Measurements from ENCODE around the gene TMEM74B. TPM values are rescaled to one million over a fixed set of nuclear protein-coding genes. Genes with fewer than 3 reads are reported as not detected.

Gene TMEM74B
- total and polyA plus RNA-seq, 2 of the 8 experiments (the other 6 are each of a cell fraction or from before 2014, with no cell fraction given) = 4.0 to 6.4 TPM

DNA sequence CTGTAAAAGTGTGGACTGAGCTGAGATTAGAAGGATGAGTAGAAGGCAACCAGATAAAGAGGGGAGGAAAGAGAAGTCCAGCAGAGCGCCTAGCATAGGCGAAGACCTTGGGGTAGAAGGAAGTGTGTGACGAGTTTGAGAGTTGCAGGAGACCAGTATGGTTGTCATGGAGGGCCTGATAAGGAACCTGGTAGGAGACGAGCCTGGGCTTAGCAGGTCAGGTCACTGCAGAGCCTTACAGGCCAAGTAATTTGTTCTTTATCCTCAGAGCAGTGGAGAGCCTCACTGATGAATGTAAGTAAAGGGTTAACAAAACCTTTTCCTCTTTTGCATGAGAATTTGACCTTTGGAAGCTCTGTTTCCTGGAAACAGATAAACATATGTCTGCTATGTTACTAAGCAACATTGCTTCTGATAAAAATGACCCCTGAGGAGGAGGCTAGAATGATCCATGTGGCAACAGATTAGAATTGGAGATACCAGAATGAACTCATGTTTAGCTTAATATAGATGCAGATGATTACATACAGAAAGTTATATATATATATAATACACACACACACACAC is 2.9 kb upstream of the TMEM74B start (continued):
- no peak for TF ChIP-seq KDM4A (IDR thresholded peaks at IDR 0.05; ENCODE audit: low read depth, low read length, severe bottlenecking)
- TF ChIP-seq GABPA (IDR thresholded peaks at IDR 0.05; ENCODE audit: borderline replicate concordance, insufficient read depth, low read length) = no peak
- no peak for TF ChIP-seq ZNF274 (IDR thresholded peaks at IDR 0.05; ENCODE audit: borderline replicate concordance, extremely low read depth, low read length)
- TF ChIP-seq TBP (IDR thresholded peaks at IDR 0.05; ENCODE audit: low read depth, low read length) = no peak
- no peak for TF ChIP-seq BRCA1 (IDR thresholded peaks at IDR 0.05; ENCODE audit: low read depth, low read length)
- TF ChIP-seq POLR2AphosphoS5 (IDR thresholded peaks at IDR 0.05; ENCODE audit: low read depth, low read length) = no peak
